GM23248 (cell line): ENCODE results near the gene ZSWIM3.

ENCODE experiments used
- EZH2 ChIP-seq: fragments of 200-600 bp; sonication (generic); IDR thresholded peaks from 2 replicates; pipeline ENCODE4 v1.6.1; 2018; ENCODE audit warnings: antibody characterized with exemption, mild to moderate bottlenecking; ENCODE audit not compliant: insufficient read depth, poor library complexity, severe bottlenecking
- EZH2phosphoT487 ChIP-seq: fragments of 200-600 bp; sonication (generic); IDR thresholded peaks from 2 replicates; pipeline ENCODE4 v1.6.1; 2018; ENCODE audit warnings: antibody characterized with exemption, moderate library complexity, mild to moderate bottlenecking, low read depth; ENCODE audit not compliant: insufficient read depth

GRCh38 chr20:45810191-45810970, 47.0 kb upstream of the ZSWIM3 start:
- TF ChIP-seq EZH2phosphoT487 (no peak), EZH2 (no peak)
